Activated T-cell treated with anti-CD3 and anti-CD28 coated beads for 48 hours (primary cell): Measurements from ENCODE around the gene MIA2.
"Not testable (repeated sequence)": the region's sequence is repeated elsewhere in the genome, so short reads cannot be mapped to it uniquely, and the experiment has no call there.

Source experiments
- DNase-seq: peaks from one replicate; pipeline ENCODE4 v3.0.0-alpha.2; 2020; ENCODE audit warnings: low read depth

Gene MIA2

DNA sequence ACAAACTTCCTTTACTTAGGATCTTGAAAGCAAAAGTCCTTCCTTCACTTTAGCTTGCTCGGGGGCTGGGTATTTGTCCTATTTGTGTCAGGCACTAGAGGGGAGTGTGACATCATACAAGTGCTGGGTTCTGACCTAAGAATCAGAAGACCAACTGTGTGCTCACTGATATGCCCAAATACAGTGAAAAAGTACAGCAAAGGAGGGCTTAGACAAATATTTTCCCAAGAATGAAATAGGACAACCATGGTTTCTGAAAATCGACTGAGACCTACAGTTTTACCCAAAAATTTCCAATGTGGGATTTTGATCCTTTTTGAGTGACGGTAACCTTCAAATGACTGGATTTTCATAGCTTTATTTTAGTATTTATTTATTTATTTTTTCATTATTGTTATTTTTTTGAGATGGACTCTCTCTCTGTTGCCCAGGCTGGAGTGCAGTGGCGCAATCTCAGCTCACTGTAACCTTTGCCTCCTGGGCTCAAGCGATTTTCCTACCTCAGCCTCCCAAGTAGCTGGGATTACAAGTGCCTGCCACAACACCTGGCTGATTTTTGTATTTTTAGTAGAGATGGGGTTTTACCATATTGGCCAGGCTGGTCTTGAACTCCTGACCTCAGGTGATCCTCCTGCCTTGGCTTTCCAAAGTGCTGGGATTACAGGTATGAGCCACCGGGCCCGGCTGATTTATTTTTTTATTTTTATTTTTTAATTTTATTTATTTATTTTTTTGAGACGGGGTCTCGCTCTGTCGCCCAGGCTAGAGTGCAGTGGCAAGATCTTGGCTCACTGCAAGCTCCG is 1.8 kb upstream of the MIA2 start:
- not testable (repeated sequence) for DNase-seq

- DNase-seq = no peak
Observed at GRCh38 chr14:39232554-39233415, 930 bp upstream of the MIA2 start.

DNA sequence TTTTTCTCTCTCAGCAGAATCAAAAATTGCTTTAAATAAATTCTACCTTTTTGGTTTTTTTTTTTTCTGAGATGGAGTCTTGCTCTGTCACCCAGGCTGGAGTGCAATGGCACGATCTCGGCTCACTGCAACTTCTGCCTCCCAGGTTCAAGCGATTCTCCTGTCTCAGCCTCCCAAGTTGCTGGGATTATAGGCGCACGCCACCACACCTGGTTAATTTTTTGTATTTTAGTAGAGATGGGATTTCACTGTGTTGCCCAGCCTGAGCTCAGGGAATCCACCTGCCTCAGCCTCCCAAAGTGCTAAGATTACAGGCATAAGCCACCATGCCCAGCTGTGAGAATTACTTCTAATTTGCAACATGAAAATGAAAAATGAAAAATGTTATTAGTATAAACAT is 1.3 kb downstream of the MIA2 start:
- DNase-seq = not testable (repeated sequence)

DNA sequence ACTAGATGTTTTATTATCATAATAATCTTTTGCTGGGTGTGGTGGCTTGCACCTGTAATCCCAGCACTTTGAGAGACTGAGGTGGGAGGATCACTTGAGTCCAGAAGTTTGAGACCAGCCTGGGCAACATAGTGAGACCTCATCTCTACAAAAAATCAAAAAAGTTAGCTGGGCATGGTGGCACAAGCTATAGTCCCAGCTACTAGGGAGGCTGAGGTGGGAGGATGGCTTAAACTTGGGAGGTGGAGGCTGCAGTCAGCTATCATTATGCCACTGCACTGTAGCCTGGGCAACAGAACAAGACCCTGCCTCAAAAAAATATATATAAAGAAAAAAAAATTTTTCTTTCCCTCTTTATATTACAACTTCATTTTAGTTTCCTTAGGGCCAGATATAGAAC is 1.8 kb downstream of the MIA2 start:
- DNase-seq = not testable (repeated sequence)

GRCh38 chr14:39240769-39241168 is 7.1 kb downstream of the MIA2 start:
- DNase-seq = no peak

DNA sequence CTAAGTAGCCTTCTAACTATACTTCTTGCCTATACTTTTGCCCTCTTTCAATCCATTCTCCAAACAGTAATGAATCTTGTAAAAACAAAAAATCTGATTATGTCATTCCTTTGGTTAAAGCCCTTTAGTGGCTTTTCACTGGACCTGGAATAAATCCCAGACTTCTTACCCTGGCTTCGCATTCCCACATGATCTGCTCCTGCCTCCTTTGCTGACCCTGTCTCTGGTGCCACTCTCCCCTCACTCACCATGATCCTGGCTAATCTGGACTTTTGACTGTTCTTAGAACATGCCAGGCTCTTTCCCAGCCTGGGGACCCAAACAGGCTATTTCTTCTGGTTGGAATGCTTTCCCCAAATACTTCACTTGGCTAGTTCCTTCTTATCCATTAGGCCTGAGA is 7.9 kb downstream of the MIA2 start:
- no peak for DNase-seq

DNA sequence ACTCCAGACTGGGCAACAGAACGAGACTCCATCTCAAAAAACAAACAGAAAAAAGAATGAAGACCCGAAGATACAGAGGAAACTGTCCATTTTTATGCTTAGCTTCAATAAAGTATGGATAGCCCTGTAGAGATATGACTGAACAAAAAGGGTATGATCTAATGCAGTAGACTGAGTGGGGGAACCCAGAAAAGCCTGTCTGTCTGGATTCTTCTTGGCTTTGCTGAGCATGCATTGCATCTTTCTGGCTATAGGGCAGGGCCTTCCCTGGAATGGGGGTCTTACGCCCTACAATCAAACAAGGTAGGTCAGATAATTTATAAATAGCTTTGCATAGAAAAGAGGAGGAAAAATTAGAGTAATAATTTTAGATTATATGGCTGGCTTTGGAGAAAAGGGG is 10.1 kb downstream of the MIA2 start:
- no peak for DNase-seq

DNA sequence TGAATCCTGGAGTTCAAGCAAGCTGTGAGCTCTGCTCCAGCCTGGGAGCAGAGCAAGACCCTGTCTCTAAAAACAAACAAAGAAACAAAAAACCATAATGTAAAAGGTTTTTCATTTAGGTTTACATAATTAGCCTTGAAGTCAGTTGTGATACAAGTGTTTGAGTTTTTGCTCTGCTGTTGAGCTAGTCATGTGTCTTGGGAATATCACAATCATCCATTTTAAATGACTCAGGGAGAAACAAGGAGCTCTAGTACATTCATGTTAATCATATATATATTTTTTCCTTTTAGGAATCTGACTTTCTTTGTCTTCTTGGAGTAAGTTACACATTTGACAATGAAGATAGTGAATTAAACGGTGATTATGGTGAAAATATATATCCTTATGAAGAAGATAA is 12.9 kb downstream of the MIA2 start:
- DNase-seq = no peak

GRCh38 chr14:39247256-39247655 is 13.5 kb downstream of the MIA2 start:
- DNase-seq = no peak

DNA sequence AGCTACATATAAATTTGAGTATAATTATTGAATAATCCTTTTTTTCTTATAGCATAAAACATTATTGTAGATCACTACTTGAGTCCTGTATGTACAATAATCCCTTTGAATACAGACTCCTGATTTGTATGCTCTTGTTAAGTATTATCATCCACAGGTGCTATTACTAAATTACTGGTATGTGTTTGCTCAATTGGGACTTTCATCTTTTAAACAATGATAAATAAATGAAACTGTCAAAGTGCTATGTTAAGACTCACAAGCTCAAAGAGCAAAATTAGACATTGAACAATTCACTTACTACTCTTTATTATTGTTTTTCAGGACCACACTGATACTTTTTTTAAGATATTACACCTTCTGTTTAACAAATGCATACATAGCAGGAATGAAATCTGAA is 17.8 kb downstream of the MIA2 start:
- no peak for DNase-seq

- DNase-seq = not testable (repeated sequence)
Observed at GRCh38 chr14:39257388-39257787, 23.7 kb downstream of the MIA2 start.

GRCh38 chr14:39258782-39259545 is 25.2 kb downstream of the MIA2 start:
- no peak for DNase-seq

- DNase-seq = not testable (repeated sequence)
Observed at GRCh38 chr14:39260161-39260560, 26.4 kb downstream of the MIA2 start.

- DNase-seq = not testable (repeated sequence)
Observed at GRCh38 chr14:39262214-39262613, 28.5 kb downstream of the MIA2 start.

- DNase-seq = no peak
Observed at GRCh38 chr14:39264057-39264456, 30.3 kb downstream of the MIA2 start.

GRCh38 chr14:39264558-39264957 is 30.8 kb downstream of the MIA2 start:
- no peak for DNase-seq

DNA sequence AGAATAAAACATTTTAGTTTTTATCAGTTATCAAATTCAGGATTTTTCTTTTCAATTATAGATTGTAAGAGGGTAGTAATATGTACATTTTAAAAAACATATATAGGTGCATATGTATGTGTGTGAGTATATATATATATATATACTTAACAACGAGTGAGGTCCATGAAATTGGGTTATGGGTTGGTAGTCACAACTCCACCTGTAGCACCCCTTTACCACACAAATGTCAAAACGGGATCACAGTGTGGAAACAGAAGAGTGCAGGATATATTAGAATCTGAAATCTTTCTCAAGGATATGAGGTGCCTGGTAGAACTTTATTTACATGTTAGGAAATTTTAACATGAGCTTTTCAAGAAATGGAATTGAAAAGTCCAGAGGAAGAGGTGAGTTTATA is 31.3 kb downstream of the MIA2 start:
- no peak for DNase-seq

- DNase-seq = no peak
Observed at GRCh38 chr14:39265806-39266524, 32.2 kb downstream of the MIA2 start.

DNA sequence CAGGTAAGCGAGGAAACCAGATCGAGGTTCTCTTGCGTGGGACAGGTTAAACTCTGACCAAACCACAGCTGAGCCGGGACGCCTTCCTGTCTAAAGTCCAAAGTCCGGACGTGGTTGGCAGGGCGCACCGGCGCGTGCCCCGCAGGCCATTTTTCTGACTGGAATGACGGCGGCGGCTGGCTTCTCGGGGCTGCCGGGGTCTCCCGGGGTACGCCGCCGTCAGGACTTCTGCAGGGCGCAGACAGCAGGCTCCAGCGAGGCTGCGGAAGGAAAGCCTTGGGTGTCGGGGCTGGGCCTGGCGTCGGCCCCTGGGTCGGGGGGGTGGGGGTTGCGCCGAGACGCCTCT is 32.8 kb downstream of the MIA2 start:
- DNase-seq = no peak

DNA sequence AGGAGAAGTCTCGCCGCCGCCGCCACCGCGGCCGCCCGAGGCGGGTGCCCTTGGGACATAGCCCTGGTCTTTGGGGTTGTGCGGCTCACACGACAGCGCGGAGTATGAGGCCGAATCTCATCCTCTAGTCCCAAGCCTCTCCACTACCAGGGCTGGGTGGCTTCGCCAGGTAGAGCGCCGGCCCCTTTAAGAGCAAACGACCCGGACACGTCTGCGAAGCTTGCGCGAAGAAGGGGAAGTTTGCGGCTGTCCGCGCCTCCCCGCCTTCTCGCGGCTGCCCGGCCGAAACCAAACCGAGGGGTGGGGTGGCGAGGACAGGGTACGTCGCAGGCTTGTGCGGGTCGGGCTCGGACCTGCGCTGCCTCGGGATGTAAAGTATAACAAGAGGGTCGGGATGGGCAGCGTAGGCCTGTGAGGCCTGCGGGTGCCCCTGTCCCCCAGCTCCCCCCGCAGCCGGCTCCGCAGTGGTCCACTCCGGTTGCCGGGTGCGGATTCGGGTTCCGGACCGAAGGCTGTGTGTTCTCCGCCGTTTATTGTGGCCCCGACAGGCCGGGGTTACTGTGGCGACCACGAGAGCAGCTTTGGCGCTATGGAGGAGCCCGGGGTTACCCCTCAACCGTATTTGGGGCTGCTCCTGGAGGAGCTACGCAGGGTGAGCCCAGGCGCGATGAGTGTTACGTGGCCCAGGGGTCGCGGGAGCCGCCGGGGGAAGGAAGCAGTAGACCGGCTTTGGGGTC is 33.3 kb downstream of the MIA2 start:
- peak; percentile 67 for DNase-seq

DNA sequence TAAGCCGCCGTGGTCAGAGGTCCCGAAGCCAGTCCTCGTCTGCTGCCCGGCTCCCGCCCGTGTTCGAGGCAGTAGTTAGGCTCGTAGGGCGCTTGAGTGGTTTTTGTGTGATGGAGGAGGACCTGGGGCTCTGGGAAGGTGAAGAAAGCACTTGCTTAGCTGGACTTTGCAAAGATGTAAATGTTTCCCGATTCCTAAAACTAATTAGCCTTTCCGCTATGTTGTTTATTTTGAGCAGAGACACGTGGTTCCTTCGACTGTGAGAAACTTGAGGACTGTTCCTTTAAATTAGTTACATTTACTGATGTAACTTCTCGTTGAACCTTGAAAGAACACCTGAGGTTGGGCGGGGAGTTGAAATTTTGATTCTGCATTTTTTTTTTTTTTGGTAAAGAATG is 33.9 kb downstream of the MIA2 start:
- no peak for DNase-seq
